ENCODE results near the gene XDH.

Gene XDH

DNA sequence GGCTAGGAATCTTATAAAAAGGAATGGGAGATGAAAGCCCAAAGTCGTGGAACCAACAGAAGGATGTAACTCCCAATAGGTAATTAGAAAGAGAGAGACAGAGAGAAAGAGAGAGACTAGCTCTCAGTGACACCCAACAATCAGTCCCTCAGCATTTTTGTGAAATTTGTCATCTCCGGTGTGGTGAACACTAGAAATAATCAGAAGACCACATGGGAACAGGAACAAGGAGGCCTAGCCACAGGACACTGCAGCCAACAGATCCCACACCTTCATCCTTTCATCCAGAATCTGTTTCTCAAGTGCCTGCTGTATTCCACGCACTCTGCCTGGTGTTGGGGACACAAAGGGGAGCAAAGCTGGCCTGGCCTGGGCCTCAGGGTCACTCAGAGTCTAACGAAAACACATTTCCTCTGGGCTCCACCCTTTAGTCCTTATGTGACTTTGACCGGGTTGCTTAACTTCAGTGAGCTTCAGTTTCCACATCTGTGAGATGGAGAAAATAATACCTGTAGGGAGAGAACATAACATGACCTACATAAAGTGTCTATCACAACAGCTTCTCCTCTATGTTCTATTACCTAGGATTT is 127.5 kb downstream of the XDH start:
- Mint-ChIP-seq H3K9me3 (no peaks in the 10 kb centered on the region), H3K4me3 (no peak overlapping the region), H3K4me1 (no peaks in the 10 kb centered on the region), H3K27ac (no peak overlapping the region), H3K36me3 (no peaks in the 10 kb centered on the region), H3K27me3 (no peaks in the 10 kb centered on the region)
- DNase-seq = no peak
- CTCF ChIA-PET = interaction anchor here (1.2 kb wide), 1 partner anchor 574 kb away, joined by 3 read pairs; no protein-coding TSS in a partner anchor

DNA sequence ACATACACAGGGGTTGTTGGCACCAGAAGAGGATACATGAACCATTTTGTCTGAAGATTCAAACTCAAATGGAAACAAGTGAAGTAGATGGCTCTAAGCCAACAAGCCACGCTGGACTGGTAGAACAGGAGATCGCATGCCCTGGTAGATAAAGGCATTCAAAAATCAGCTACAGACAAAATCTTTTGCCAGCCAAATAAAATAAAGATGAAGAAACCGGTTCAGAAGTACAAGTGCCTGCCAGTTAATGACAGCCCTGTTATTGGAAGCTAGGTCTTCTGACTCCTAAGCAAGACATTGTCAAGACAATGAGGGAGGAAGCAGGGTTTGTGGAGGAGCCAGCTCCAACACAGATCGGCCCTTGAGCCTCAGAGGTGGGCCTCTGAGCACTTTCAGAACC is 128.3 kb downstream of the XDH start:
- Mint-ChIP-seq H3K27me3 (no peaks in the 10 kb centered on the region), H3K36me3 (no peaks in the 10 kb centered on the region), H3K9me3 (no peaks in the 10 kb centered on the region), H3K4me1 (no peaks in the 10 kb centered on the region), H3K27ac (no peak overlapping the region), H3K4me3 (no peak overlapping the region)
- DNase-seq = no peak
- CTCF ChIA-PET = no interaction called here
